IPS-NIHi7 (cell line): ENCODE data around the gene CUBN.

Experiments
- DNase-seq: peaks from one replicate; pipeline ENCODE4 v3.0.0; 2012; ENCODE audit warnings: mixed read lengths; ENCODE audit errors: extremely low spot score

Gene CUBN

DNA sequence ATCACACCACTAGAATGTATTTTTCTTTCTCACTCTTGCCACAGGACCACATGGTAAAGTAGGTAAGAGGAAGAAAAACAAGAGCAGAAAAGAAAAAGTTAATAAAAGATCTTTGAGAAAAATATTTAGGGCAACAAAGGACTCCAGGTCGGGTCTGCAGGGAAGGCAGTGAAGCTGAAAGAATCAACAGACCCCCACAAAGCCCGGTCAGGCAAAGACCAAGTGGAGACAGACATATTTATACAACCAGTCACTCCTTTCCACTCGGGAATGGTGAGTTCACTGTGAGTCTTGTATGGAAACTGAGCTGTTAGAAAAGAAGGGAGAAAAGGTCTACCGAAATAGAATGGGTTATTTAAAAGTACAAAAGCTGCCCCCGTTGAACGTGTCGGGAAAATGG, 340.4 kb downstream of the CUBN start:
- no peak for DNase-seq

DNA sequence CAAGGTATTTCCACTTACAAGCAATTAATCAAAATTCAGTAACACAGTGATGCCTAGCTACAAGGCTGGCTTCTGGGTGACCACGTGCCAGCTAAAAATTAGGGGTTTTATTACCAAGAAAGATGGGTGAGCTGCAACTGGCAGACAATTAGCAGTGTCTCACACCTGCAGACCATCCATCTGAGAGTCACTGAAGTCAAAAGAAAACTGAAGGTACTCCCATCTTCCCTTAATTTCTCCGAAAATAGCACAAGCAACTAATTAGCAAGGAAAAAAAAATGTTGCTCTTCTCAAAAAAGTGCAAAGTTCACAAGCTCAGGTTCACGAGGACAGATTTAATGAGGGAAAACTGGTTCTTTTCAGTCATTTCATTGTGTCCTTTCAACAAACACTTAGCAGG, 340.8 kb downstream of the CUBN start:
- DNase-seq: no peak

DNA sequence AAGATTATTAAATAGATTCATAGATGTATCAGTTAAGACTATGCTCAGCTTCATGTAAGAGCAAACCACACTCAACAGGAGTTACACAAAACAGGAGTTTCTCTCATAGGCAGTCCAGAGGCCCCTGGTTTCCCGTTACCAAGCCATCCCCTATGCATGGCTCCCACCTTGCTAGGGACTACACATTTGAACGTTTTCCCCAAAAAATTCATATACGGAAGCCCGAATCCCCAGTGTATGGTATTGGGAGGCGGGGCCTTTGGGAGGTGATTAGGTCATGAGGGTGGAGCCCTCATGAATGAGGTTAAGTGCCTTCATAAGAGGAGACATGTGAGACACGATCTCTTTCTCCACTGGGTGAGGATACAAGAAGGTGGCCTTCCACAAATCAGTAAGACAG, 341.5 kb downstream of the CUBN start:
- DNase-seq: no peak

DNA sequence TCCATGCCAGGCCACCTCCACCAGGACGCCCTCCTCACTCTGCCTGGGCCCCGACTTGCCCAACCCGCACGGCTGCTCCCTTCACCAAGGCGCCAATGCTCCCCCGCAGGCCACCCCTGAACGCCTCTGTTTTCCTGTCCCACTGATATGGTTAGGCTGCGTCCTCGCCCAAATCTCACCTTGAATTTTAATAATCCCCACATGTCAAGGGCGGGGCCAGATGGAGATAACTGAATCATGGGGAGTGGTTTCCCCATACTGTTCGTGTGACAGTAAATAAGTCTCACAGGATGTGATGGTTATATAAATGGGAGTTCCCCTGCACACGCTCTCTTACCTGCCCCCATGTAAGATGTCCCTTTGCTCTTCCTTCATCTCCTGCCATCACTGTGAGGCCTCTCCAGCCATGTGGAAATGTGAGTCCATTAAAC, 342.2 kb downstream of the CUBN start:
- DNase-seq: no peak

DNA sequence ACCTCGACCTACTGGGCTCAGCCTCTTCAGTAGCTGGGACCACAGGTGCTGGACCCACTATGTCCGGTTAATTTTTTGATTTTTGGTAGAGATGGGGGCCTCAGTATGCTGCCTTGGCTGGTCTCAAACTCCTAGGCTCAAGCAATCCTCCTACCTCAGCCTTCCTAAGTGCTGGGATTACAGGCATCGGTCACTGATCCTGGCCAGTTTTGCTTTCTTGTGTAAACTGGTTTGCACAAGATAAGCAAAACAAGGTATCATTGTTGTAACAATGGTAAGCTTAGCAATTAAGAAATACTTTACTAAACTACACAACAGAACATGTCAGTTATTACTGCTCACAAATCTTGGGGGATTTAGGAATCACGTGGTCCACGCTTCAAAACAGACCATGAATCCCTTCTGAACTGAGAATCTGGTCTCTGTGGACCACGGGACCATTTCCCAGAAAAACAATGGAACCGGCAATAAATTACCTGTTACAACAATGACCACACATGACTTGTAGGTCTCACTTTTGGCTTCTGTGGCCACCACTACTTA, 349.2 kb downstream of the CUBN start:
- no peak for DNase-seq

DNA sequence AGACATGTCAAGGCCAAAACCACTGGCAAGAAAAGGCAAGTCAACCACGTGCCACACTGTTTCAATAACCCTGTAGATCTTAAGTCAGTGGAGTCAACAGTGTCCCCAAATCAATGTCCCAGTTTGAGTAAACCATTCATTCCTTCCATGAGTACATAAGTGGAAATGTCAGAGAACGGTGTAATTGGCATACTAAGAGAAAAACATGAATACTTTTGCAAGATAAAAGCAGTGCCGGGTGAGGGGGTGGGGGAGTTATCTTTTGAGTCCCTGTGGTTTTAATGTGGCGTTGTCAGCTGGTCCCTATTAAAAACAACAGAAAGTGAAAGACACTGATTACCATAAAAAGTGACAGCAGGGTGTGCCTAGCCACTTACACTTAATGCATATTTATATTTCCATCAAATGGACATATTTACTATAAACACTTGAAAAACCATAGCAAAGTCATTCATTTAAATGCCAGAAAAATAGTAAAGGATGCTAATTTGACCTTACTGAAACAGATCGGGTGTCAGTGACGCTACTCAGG, 350.2 kb downstream of the CUBN start:
- no peak for DNase-seq

DNA sequence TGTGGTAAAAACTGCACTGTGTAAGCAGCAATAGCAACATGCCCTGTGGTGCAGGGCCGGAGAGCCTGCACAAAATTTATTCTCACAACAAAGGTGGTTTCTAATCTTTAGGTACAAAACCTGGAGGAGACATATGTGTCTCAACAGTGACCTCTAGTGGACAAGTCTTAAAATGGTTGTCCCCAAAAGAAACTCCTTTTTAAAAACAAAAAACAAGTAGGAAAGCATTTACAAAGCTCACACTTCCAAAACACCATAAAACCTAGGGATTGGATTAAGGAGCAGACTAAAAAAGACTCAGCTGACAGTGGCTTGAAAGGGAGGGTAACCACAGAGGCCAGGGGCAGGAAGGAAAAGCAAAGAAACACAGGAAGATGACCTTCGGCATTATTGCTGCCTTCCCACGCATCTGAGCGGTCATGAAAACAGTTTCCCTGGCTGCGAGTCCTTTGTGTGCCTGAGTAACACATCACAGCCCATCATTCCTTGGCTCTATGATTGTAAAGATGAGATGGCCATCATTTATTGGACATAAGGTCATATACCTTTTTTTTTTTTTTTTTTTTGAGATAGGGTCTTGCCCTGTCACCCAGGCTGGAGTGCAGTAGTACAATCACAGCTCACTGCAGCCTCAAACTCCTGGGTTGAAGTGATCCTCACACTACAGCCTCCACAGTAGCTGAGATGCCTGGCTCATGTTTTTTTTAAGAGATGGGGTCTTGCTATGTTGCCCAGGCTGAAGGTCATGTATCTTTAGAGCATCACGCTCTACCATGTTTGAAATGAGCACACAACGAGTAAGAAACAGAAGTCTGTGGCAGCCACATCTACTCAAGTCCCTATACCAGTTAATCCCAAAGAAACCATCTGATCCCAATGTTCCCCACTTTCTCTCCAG, 351.9 kb downstream of the CUBN start:
- DNase-seq: peak; percentile 71

DNA sequence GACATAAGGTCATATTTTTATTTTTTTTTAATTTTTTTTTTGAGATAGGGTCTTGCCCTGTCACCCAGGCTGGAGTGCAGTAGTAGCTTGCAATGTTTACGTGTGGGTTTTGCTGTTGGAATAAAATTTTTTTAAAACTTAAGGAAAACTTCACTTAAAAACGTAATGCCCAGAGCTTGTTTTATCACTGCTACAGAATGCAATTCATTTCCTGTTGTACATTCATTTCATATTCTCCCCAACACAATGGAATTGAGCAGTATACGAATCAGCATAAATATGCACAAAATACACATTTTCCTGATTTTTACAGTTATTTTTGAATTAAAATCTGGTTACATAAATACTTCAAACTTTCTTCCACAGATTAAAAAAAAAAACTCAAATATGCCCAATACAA, 352.7 kb downstream of the CUBN start:
- DNase-seq: no peak
